GM23248 (cell line): ENCODE results near the gene KDM8.

Experiments used
- EZH2 ChIP-seq: fragments of 200-600 bp; sonication (generic); IDR thresholded peaks from 2 replicates; pipeline ENCODE4 v1.6.1; 2018; ENCODE audit warnings: antibody characterized with exemption, mild to moderate bottlenecking; ENCODE audit not compliant: insufficient read depth, poor library complexity, severe bottlenecking
- EZH2phosphoT487 ChIP-seq: fragments of 200-600 bp; sonication (generic); IDR thresholded peaks from 2 replicates; pipeline ENCODE4 v1.6.1; 2018; ENCODE audit warnings: antibody characterized with exemption, moderate library complexity, mild to moderate bottlenecking, low read depth; ENCODE audit not compliant: insufficient read depth

DNA sequence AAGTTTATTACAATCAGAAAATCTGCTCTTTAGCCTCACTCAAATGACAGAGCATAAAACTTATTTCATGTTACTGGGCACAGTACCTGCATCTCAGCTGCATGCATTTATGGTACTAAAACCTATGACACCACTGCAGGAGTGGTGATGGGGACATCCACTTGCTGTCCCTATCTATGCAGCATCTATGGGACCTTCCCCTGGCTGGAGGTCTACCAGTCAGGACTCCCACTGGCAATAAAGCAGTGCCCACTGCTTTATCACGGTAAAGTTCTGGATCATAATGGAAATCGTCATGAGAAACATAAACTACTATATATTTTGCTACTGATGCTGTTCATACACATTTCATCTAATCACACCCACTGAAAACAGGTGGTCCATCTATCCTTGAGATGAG lies 39.1 kb downstream of the KDM8 start:
- TF ChIP-seq EZH2 (no peak), EZH2phosphoT487 (no peak)
